RWPE1 (cell line): Measurements from ENCODE around the gene HYAL3.
"Not testable (repeated sequence)": the region's sequence is repeated elsewhere in the genome, so short reads cannot be mapped to it uniquely, and the experiment has no call there.

ENCODE experiments used
- CTCF ChIA-PET: fragments of 350-600 bp; sonication (Branson Sonifier 250); formaldehyde crosslinking; extraction: SDS; loops from one replicate; lab custom pipeline; 2021; lab: Yijun Ruan, JAX
- POLR2A ChIA-PET: fragments of 400-600 bp; formaldehyde crosslinking; extraction: SDS; loops from one replicate; lab custom pipeline; 2020; ENCODE audit warnings: antibody characterized with exemption; ENCODE audit not compliant: low non-redundant PET; lab: Yijun Ruan, JAX
- DNase-seq: peaks from one replicate; pipeline ENCODE4 v3.0.0; 2012; ENCODE audit warnings: low spot score
- H3K27ac ChIP-seq: fragments of 450-650 bp; 2 replicates; pipeline ENCODE4 v1.5.1; 2017
- TF ChIP-seq, protein P1 (sequence below): fragments of 450-650 bp; conservative IDR thresholded peaks from 2 replicates; pipeline ENCODE4 v1.5.1; 2017; ENCODE audit warnings: low read depth, mild to moderate bottlenecking

The HYAL3 gene

DNA sequence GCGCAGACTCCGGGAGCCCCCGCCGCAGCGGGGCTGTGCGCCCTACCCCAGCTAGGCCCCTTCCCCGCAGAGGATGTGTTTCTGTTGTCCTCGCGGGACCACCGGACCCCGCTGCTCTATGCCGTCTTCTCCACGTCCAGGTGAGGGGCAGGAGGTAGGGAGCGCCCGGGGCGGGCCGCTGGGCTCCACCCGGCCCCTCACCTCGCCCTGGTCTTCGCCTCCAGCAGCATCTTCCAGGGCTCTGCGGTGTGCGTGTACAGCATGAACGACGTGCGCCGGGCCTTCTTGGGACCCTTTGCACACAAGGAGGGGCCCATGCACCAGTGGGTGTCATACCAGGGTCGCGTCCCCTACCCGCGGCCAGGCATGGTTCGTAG is 25.5 kb downstream of the HYAL3 start:
- no peak for DNase-seq
- ChIA-PET POLR2A (no interaction called here), CTCF (no interaction called here)

DNA sequence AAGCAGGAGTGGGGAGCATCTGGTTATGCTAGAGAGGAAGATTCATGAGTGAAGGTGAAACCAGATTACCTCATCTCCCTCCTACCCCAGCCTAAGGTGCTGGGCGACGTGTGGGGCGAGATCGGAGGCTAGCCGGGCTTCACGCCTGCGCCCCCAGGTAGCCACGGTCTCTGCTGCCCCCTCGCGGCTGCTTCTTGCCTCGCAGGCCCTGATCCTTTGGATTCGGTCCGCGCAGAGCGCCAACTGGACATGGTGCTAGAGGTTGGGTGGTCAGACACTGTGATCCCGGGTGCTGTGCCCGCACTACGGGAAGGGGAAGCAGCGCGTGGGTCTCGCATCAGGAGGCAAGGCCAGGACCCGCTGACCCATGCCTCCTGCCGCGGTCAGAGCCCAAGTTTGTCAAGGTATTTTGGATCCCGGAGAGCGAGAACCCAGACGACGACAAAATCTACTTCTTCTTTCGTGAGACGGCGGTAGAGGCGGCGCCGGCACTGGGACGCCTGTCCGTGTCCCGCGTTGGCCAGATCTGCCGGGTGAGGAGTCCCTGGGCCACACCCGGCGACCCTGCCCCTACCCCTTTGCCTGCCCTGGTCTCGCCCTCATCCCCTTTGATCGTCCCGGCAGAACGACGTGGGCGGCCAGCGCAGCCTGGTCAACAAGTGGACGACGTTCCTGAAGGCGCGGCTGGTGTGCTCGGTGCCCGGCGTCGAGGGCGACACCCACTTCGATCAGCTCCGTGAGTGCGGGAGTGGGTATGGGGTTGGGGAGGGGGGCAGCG is 26.1 kb downstream of the HYAL3 start:
- CTCF ChIA-PET = interaction anchor here (0.7 kb wide), 1 partner anchor 416 kb away, joined by 4 read pairs; no protein-coding TSS in a partner anchor
- DNase-seq = peak; percentile 82
- POLR2A ChIA-PET = no interaction called here
- TF ChIP-seq, protein P1, sequence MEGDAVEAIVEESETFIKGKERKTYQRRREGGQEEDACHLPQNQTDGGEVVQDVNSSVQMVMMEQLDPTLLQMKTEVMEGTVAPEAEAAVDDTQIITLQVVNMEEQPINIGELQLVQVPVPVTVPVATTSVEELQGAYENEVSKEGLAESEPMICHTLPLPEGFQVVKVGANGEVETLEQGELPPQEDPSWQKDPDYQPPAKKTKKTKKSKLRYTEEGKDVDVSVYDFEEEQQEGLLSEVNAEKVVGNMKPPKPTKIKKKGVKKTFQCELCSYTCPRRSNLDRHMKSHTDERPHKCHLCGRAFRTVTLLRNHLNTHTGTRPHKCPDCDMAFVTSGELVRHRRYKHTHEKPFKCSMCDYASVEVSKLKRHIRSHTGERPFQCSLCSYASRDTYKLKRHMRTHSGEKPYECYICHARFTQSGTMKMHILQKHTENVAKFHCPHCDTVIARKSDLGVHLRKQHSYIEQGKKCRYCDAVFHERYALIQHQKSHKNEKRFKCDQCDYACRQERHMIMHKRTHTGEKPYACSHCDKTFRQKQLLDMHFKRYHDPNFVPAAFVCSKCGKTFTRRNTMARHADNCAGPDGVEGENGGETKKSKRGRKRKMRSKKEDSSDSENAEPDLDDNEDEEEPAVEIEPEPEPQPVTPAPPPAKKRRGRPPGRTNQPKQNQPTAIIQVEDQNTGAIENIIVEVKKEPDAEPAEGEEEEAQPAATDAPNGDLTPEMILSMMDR = peak; percentile 87
- H3K27ac ChIP-seq = peak overlapping the region; percentile 44

More for the DNA sequence above, 25.5 kb downstream of the HYAL3 start:
- H3K27ac ChIP-seq = no peak overlapping the region; the same call in 1 of the 2 replicates
- TF ChIP-seq, protein P1 = no peak

DNA sequence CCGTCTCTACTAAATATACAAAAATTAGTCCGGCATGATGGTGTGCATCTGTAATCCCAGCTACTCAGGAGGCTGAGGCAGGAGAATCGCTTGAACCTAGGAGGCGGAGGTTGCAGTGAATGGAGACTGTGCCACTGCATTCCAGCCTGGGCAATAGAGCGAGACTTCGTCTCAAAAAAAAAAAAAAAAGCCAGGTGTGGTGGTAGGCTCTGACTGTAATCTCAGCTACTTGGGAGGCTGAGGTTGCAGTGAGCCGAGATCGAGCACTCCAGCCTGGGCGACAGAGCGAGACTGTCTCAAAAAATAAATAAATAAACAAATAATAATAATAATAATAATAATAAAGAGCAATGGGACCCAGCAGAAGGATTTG is 26.7 kb downstream of the HYAL3 start:
- DNase-seq, POLR2A ChIA-PET: not testable (repeated sequence)
- CTCF ChIA-PET = interaction anchor here (0.7 to 1.9 kb wide), 2 partner anchors 46 to 415 kb away, joined by 4 to 9 read pairs; no protein-coding TSS in a partner anchor
- peak overlapping the region; percentile 100 for H3K27ac ChIP-seq

DNA sequence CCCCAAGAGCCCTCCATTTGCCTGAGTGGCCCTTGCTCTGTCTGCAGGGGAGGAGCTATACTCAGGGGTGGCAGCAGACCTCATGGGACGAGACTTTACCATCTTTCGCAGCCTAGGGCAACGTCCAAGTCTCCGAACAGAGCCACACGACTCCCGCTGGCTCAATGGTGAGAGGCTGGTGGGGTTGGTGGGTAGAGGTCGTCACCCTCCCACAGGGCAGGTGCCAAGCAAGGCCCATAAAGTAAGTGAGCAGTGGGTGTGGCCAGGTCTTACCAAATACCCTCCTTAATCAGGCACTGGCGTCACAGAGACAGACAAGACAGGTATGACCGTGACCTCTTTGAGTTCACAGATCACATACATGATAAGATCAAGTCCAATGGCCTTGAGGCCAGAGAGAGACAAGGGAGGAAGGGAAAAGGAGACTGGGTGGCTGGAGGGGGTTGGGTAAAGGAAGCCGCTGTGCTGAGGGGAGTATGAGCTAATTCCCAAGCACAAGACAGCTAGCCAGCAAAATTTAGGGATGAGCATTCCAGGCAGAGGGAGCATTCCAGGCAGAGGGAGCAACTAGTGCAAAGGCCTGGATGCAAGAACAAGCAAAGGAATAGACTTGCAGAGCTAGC is 27.8 kb downstream of the HYAL3 start:
- POLR2A ChIA-PET = no interaction called here

DNA sequence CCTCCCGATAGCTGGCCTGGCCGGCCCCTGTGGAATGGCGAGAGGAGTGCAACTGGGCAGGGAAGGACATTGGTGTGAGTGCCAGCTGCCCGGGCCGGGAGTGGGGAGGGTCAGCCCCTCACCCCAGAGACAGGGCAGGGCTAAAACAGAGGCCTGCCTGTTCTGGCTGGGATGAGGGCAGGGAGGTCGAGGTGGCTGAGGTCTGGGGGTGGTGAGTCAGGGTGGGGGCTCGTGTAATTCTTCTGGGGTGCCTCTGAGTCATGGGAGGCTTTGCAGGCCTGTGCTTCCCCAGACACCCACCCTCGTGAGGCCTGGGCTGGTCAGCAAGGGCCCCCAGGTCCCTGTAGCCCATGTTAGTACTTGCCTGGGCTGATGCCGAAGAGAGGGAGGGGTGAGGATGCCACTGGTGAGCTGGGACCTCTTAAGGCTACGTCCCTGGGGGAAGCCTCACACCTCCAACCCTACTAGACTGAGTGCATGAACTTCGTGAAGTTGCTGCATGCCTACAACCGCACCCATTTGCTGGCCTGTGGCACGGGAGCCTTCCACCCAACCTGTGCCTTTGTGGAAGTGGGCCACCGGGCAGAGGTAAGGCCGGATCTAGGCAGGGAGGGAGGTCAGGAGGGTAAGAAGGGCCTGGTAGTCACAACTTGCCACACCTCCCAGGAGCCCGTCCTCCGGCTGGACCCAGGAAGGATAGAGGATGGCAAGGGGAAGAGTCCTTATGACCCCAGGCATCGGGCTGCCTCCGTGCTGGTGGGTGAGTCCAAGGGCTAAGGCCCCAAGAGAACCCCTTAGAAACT is 28.6 kb downstream of the HYAL3 start:
- H3K27ac ChIP-seq = peak overlapping the region; percentile 100
- DNase-seq = no peak
- POLR2A ChIA-PET = no interaction called here
- CTCF ChIA-PET = interaction anchor here (0.7 to 1.9 kb wide), 3 partner anchors 10 to 44 kb away, joined by 4 to 9 read pairs (median 5); no protein-coding TSS in a partner anchor
- TF ChIP-seq, protein P1 = no peak

More for the DNA sequence above, 27.8 kb downstream of the HYAL3 start:
- H3K27ac ChIP-seq = peak overlapping the region; percentile 100
- CTCF ChIA-PET = interaction anchor here (0.7 to 1.9 kb wide), 2 partner anchors 28 to 45 kb away, joined by 5 to 9 read pairs; no protein-coding TSS in a partner anchor
- TF ChIP-seq, protein P1 = no peak
- DNase-seq = no peak

DNA sequence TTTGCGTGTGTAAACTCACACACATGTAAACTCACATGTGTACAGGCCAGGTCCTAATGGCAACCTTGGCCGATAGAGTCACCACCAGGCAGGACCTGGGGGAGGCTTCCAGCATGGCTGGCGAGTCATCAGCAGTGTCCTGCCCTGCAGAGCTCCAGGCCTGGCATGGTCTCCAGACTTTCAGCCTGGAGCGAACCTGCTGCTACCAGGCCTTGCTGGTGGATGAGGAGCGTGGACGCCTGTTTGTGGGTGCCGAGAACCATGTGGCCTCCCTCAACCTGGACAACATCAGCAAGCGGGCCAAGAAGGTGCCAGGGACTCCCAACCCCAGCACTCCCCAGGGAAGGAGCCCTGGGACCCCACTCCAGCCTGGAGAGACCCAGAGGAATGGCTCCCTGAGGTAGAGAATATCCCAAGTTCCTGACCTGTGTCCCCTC is 29.2 kb downstream of the HYAL3 start:
- H3K27ac ChIP-seq = peak overlapping the region; percentile 100
- CTCF ChIA-PET = interaction anchor here (1.4 kb wide), 1 partner anchor 10 kb away, joined by 4 read pairs; no protein-coding TSS in a partner anchor
- TF ChIP-seq, protein P1 = no peak
- DNase-seq = peak; percentile 46
- POLR2A ChIA-PET = interaction anchor here (0.6 kb wide), 1 partner anchor 76 kb away, joined by 3 read pairs; no protein-coding TSS in a partner anchor
